Neural cell (in vitro differentiated cells): ENCODE data around the gene HOXC13. TPM values are rescaled to one million over a fixed set of nuclear protein-coding genes. Genes with fewer than 3 reads are reported as not detected.

Experiments used
- H2AFZ ChIP-seq: fragments of 200-600, 300-800 bp; sonication (generic), shearing (Covaris generic); 2 replicates; pipeline ENCODE4 v1.6.0; 2014; ENCODE audit warnings: low read depth, mild to moderate bottlenecking, antibody characterized with exemption, low read length, moderate library complexity
- H3F3A ChIP-seq: fragments of 200-600 bp; shearing (Covaris generic); 2 replicates; pipeline ENCODE4 v1.6.1; 2016; ENCODE audit warnings: mild to moderate bottlenecking, moderate library complexity, mixed read lengths, antibody characterized with exemption, low read length; ENCODE audit not compliant: insufficient read depth, poor library complexity, severe bottlenecking
- H3K27ac ChIP-seq: fragments of 200-600, 300-800 bp; sonication (generic), shearing (Covaris generic); 2 replicates; pipeline ENCODE4 v1.5.1; 2014; ENCODE audit warnings: mild to moderate bottlenecking, low read length, moderate library complexity
- H3K27me3 ChIP-seq: fragments of 300-800, 200-600 bp; sonication (generic), shearing (Covaris generic); 2 replicates; pipeline ENCODE4 v1.6.0; 2014; ENCODE audit warnings: mild to moderate bottlenecking, low read depth, low read length, moderate library complexity; ENCODE audit not compliant: insufficient read depth
- H3K36me3 ChIP-seq: fragments of 300-800, 200-600 bp; sonication (generic), shearing (Covaris generic); 2 replicates; pipeline ENCODE4 v1.5.1; 2014; ENCODE audit warnings: mild to moderate bottlenecking, antibody characterized with exemption, low read length, moderate library complexity; ENCODE audit not compliant: insufficient read depth
- H3K4me2 ChIP-seq: fragments of 300-800, 200-600 bp; sonication (generic), shearing (Covaris generic); 2 replicates; pipeline ENCODE4 v1.6.0; 2014; ENCODE audit warnings: mild to moderate bottlenecking, low read length
- H3K4me3 ChIP-seq: fragments of 300-800, 200-600 bp; sonication (generic), shearing (Covaris generic); 2 replicates; pipeline ENCODE4 v1.5.1; 2014; ENCODE audit warnings: mild to moderate bottlenecking, low read length, moderate library complexity
- H3K79me2 ChIP-seq: fragments of 200-600 bp; shearing (Covaris generic); replicated peaks from 2 replicates; pipeline ENCODE4 v1.6.0; 2014; ENCODE audit warnings: mild to moderate bottlenecking, low read length, moderate library complexity; ENCODE audit not compliant: insufficient read depth
- H3K9ac ChIP-seq: fragments of 300-800, 200-600 bp; sonication (generic), shearing (Covaris generic); 2 replicates; pipeline ENCODE4 v1.6.1; 2016; ENCODE audit warnings: mild to moderate bottlenecking, low read length, mixed read lengths
- H3K9me2 ChIP-seq: fragments of 200-600 bp; shearing (Covaris generic); 2 replicates; pipeline ENCODE4 v1.6.1; 2016; ENCODE audit warnings: mild to moderate bottlenecking, low read length, mixed read lengths; ENCODE audit not compliant: insufficient read depth
- H3K9me3 ChIP-seq: fragments of 200-600, 300-800 bp; sonication (generic), shearing (Covaris generic); 2 replicates; pipeline ENCODE4 v1.6.1; 2016; ENCODE audit warnings: mild to moderate bottlenecking, mixed run types, low read length, moderate library complexity, mixed read lengths
- H4K20me1 ChIP-seq: fragments of 200-600 bp; shearing (Covaris generic); 2 replicates; pipeline ENCODE4 v1.6.1; 2016; ENCODE audit warnings: mild to moderate bottlenecking, mixed run types; ENCODE audit not compliant: insufficient read depth
- EP300 ChIP-seq: fragments of 450-650 bp; conservative IDR thresholded peaks from 2 replicates; pipeline ENCODE4 v1.6.1; 2014; ENCODE audit warnings: antibody characterized with exemption, mild to moderate bottlenecking, moderate library complexity; ENCODE audit not compliant: poor library complexity, severe bottlenecking
- EZH2 ChIP-seq: fragments of 200-600, 300-800 bp; shearing (Covaris generic), sonication (generic); IDR thresholded peaks from 2 replicates; pipeline ENCODE4 v1.6.1; 2014; ENCODE audit warnings: antibody characterized with exemption, low read length, borderline replicate concordance, mild to moderate bottlenecking; ENCODE audit not compliant: insufficient read depth, poor library complexity, severe bottlenecking
- MXI1 ChIP-seq: fragments of 450-650 bp; conservative IDR thresholded peaks from 2 replicates; pipeline ENCODE4 v1.6.1; 2014; ENCODE audit warnings: antibody characterized with exemption, mild to moderate bottlenecking; ENCODE audit not compliant: poor library complexity, severe bottlenecking
- POLR2AphosphoS5 ChIP-seq: IDR thresholded peaks from 2 replicates; pipeline ENCODE4 v1.6.1; 2012
- RAD21 ChIP-seq: fragments of 450-650 bp; conservative IDR thresholded peaks from 2 replicates; pipeline ENCODE4 v1.6.1; 2014; ENCODE audit warnings: antibody characterized with exemption, mild to moderate bottlenecking, moderate library complexity
- REST ChIP-seq: IDR thresholded peaks from 2 replicates; pipeline ENCODE4 v1.6.1; 2012; ENCODE audit warnings: borderline replicate concordance
- SMC3 ChIP-seq: fragments of 450-650 bp; conservative IDR thresholded peaks from 2 replicates; pipeline ENCODE4 v1.6.1; 2014; ENCODE audit warnings: antibody characterized with exemption, mild to moderate bottlenecking, moderate library complexity; ENCODE audit not compliant: poor library complexity
- TAF1 ChIP-seq: IDR thresholded peaks from 2 replicates; pipeline ENCODE4 v1.6.1; 2012; ENCODE audit warnings: low read depth
- polyA plus RNA-seq: library from polyadenylated mRNA; depleted of rRNA; stranded (reverse); fragments of >200 nt; gene quantifications from 2 replicates; pipeline ENCODE4 v1.2.3, GENCODE V29; 2014
- TF ChIP-seq, protein P1 (sequence below): fragments of 450-650 bp; IDR thresholded peaks from 2 replicates; pipeline ENCODE4 v1.5.1; 2014; ENCODE audit warnings: antibody characterized with exemption, mild to moderate bottlenecking, moderate library complexity; ENCODE audit not compliant: poor library complexity, severe bottlenecking

The HOXC13 gene
- polyA plus RNA-seq, 1 donor from 2014 or later: not detected

DNA sequence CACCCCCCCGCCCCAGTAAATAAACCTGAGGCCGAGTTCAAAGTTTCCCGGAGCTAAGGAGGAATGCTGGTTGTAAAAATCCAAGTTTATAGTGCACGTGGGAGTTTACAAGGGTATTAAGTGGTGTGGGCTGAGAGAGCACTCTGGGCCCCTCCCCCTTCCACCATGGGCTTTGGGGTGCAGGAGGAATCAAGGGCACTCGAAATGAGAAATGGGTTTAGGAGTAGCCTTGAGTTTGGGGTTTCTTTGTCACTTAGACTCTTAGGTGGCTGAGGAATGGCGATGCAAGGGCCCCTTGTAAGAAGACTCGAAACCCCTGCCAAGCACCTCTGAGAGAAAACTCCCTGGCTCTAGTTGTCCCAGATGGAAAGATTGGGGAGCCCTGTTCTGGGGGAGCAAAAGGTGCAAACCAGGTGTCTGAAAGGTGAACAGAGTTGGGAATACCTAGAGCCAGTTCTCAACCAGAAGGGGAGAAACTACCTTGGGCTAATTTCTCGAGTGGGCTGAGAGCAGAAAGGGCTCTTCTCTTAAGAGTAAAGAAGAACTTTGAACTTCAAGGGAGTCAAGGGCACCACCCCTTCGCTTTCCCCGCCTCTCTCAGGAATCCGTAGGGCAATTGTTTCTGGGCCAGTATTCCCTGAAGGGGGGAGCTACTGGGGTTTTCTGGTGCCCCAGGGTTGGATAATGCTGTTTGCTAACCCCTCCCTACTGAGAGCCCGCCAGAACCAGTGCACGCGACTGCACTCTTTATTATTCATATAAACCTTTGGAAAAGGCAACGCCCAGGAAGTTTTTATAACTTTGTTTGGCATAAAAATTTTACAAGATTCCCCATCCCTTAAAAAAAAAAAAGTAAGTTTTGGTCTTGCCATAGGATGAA is 40.1 kb downstream of the HOXC13 start:
- H3K27ac ChIP-seq: no peak overlapping the region
- no peaks in the 10 kb centered on the region for H3K79me2 ChIP-seq
- H3K9me3 ChIP-seq: no peaks in the 10 kb centered on the region
- H3K9ac ChIP-seq: no peak overlapping the region
- peaks cover 99% of the 10 kb centered on the region for H3K27me3 ChIP-seq
- H3K4me2 ChIP-seq: no peak overlapping the region
- no peaks in the 10 kb centered on the region for H3K36me3 ChIP-seq
- H3K9me2 ChIP-seq: no peaks in the 10 kb centered on the region
- TF ChIP-seq EP300 (no peak), MXI1 (no peak), RAD21 (no peak), POLR2AphosphoS5 (no peak), TAF1 (no peak), SMC3 (no peak), REST (no peak), EZH2 (no peak)
- TF ChIP-seq, protein P1, sequence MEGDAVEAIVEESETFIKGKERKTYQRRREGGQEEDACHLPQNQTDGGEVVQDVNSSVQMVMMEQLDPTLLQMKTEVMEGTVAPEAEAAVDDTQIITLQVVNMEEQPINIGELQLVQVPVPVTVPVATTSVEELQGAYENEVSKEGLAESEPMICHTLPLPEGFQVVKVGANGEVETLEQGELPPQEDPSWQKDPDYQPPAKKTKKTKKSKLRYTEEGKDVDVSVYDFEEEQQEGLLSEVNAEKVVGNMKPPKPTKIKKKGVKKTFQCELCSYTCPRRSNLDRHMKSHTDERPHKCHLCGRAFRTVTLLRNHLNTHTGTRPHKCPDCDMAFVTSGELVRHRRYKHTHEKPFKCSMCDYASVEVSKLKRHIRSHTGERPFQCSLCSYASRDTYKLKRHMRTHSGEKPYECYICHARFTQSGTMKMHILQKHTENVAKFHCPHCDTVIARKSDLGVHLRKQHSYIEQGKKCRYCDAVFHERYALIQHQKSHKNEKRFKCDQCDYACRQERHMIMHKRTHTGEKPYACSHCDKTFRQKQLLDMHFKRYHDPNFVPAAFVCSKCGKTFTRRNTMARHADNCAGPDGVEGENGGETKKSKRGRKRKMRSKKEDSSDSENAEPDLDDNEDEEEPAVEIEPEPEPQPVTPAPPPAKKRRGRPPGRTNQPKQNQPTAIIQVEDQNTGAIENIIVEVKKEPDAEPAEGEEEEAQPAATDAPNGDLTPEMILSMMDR: no peak
- no peaks in the 10 kb centered on the region for H3F3A ChIP-seq
- H3K4me3 ChIP-seq: no peak overlapping the region
- no peak overlapping the region for H2AFZ ChIP-seq
- H4K20me1 ChIP-seq: no peaks in the 10 kb centered on the region

DNA sequence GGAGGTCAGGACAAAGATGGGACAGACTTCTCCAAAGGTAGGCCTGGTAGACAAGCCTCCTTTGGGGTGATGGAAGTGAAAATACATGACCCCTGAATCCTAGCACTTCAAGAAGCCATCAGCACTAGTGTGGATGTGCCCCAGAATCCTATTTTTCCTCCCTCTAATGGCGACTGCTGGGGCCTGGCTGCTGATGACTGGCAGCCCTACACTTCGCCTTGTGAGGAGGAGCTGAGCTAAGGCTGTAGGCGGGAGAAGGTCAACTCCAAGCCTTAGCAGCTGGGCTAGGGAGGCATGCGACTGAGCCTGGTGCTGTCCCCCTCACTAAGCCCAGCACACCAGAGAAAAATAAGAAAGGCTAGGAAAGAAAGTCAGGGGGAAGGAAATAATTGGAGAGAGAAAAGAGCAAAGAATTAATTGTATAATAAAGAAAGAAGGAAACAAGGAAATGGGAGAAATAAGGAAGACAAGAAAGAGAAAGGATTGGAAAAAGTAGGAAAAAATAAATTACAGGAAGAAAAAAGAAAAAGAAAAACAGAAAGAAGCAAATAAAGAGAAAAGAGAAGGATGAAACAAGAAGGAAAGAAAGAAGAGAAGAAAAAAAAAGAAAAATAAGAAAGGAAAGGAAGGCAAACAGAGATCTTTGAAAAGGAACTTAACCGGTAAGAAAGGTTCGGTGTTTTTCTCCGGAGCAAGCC is 41.6 kb downstream of the HOXC13 start:
- Histone ChIP-seq H4K20me1 (no peaks in the 10 kb centered on the region), H3K36me3 (no peaks in the 10 kb centered on the region), H3K4me2 (no peak overlapping the region), H2AFZ (no peak overlapping the region), H3K27ac (no peak overlapping the region), H3F3A (no peaks in the 10 kb centered on the region), H3K9ac (no peak overlapping the region), H3K79me2 (no peaks in the 10 kb centered on the region), H3K4me3 (no peak overlapping the region), H3K9me3 (no peaks in the 10 kb centered on the region), H3K9me2 (no peaks in the 10 kb centered on the region), H3K27me3 (peaks cover 99% of the 10 kb centered on the region)
- TF ChIP-seq TAF1 (no peak), MXI1 (no peak), REST (no peak), SMC3 (no peak), POLR2AphosphoS5 (no peak), RAD21 (no peak), EP300 (no peak), EZH2 (no peak)
- TF ChIP-seq, protein P1: no peak
